ENCODE data around the gene MBD3L2B.

MBD3L2B gene

GRCh38 chr19:7006135-7006704, 15.0 kb downstream of the MBD3L2B start:
- no peak for DNase-seq (ENCODE audit: low spot score)
- no peak for TF ChIP-seq CTCF (IDR thresholded peaks at IDR 0.05; ENCODE audit: extremely low read depth, missing control alignments)

GRCh38 chr19:7004313-7004931, 16.8 kb downstream of the MBD3L2B start:
- no peak for TF ChIP-seq CTCF (IDR thresholded peaks at IDR 0.05; ENCODE audit: extremely low read depth, missing control alignments)
- DNase-seq (ENCODE audit: low spot score): no peak

- no peak for TF ChIP-seq CTCF (IDR thresholded peaks at IDR 0.05; ENCODE audit: extremely low read depth, missing control alignments)
- no peak for DNase-seq (ENCODE audit: low spot score)
Measured at GRCh38 chr19:7000816-7001215, 20.4 kb downstream of the MBD3L2B start.

- DNase-seq (ENCODE audit: low spot score): no peak
- no peak for TF ChIP-seq CTCF (IDR thresholded peaks at IDR 0.05; ENCODE audit: extremely low read depth, missing control alignments)
Measured at GRCh38 chr19:7000333-7000732, 20.9 kb downstream of the MBD3L2B start.

GRCh38 chr19:6999933-7000332, 21.3 kb downstream of the MBD3L2B start:
- DNase-seq (ENCODE audit: low spot score): no peak
- TF ChIP-seq CTCF (IDR thresholded peaks at IDR 0.05; ENCODE audit: extremely low read depth, missing control alignments): no peak

GRCh38 chr19:6997679-6998445, 23.4 kb downstream of the MBD3L2B start:
- no peak for TF ChIP-seq CTCF (IDR thresholded peaks at IDR 0.05; ENCODE audit: extremely low read depth, missing control alignments)
- DNase-seq (ENCODE audit: low spot score): no peak

GRCh38 chr19:6996810-6997209, 24.4 kb downstream of the MBD3L2B start:
- TF ChIP-seq CTCF (IDR thresholded peaks at IDR 0.05; ENCODE audit: extremely low read depth, missing control alignments): no peak
- no peak for DNase-seq (ENCODE audit: low spot score)

All from GM20000 (cell line).